Measurements from ENCODE around the gene KBTBD4.
A peak's percentile ranks its signal among the peaks of the same experiment; 100 is the strongest.

The KBTBD4 gene

GRCh38 chr11:47571895-47572294 is 6.9 kb downstream of the KBTBD4 start:
- no peak for DNase-seq (ENCODE audit: low spot score)
- TF ChIP-seq CTCF (IDR thresholded peaks at IDR 0.05; ENCODE audit: borderline replicate concordance, control extremely low read depth, extremely low read depth, insufficient read depth, missing control alignments), result no peak
- in situ Hi-C loops (cut with MboI; ENCODE audit: low sequenced_read_pairs, unreplicated experiment), result no loop called here

GRCh38 chr11:47571357-47571729 is 7.4 kb downstream of the KBTBD4 start:
- in situ Hi-C loops (cut with MboI; ENCODE audit: low sequenced_read_pairs, unreplicated experiment), result no loop called here
- TF ChIP-seq CTCF (IDR thresholded peaks at IDR 0.05; ENCODE audit: borderline replicate concordance, control extremely low read depth, extremely low read depth, insufficient read depth, missing control alignments), result no peak
- no peak for DNase-seq (ENCODE audit: low spot score)

- TF ChIP-seq CTCF (IDR thresholded peaks at IDR 0.05; ENCODE audit: borderline replicate concordance, control extremely low read depth, extremely low read depth, insufficient read depth, missing control alignments), result no peak
- in situ Hi-C loops (cut with MboI; ENCODE audit: low sequenced_read_pairs, unreplicated experiment), result no loop called here
- no peak for DNase-seq (ENCODE audit: low spot score)
Observed at GRCh38 chr11:47570651-47571356, 8.0 kb downstream of the KBTBD4 start.

GRCh38 chr11:47569646-47570045 is 9.1 kb downstream of the KBTBD4 start:
- in situ Hi-C loops (cut with MboI; ENCODE audit: low sequenced_read_pairs, unreplicated experiment), result no loop called here
- no peak for TF ChIP-seq CTCF (IDR thresholded peaks at IDR 0.05; ENCODE audit: borderline replicate concordance, control extremely low read depth, extremely low read depth, insufficient read depth, missing control alignments)

GRCh38 chr11:47566149-47566698 is 12.5 kb downstream of the KBTBD4 start:
- no peak for DNase-seq (ENCODE audit: low spot score)
- in situ Hi-C loops (cut with MboI; ENCODE audit: low sequenced_read_pairs, unreplicated experiment), result no loop called here
- TF ChIP-seq CTCF (IDR thresholded peaks at IDR 0.05; ENCODE audit: borderline replicate concordance, control extremely low read depth, extremely low read depth, insufficient read depth, missing control alignments), result no peak

More at GRCh38 chr11:47569646-47570045, 9.1 kb downstream of the KBTBD4 start:
- DNase-seq (ENCODE audit: low spot score), result no peak

GRCh38 chr11:47565340-47566148 is 13.2 kb downstream of the KBTBD4 start, which contains the start of gene PTPMT1:
Gene PTPMT1, plus strand, starts transcription at chr11:47565599. Its CDS starts 24 bp downstream, at chr11:47565623.
- DNase-seq (ENCODE audit: low spot score), result peak; percentile 91

More at GRCh38 chr11:47565340-47566148, 13.2 kb downstream of the KBTBD4 start, which contains the start of gene PTPMT1:
- TF ChIP-seq CTCF (IDR thresholded peaks at IDR 0.05; ENCODE audit: borderline replicate concordance, control extremely low read depth, extremely low read depth, insufficient read depth, missing control alignments), result no peak
- in situ Hi-C loops (cut with MboI; ENCODE audit: low sequenced_read_pairs, unreplicated experiment), result no loop called here
